Transverse colon (tissue), 4 donors: ENCODE measurements around the gene CYB5R4. TPM values are rescaled to one million over a fixed set of nuclear protein-coding genes. Genes with fewer than 3 reads are reported as not detected.
"Not testable (repeated sequence)": the region's sequence is repeated elsewhere in the genome, so short reads cannot be mapped to it uniquely, and the experiment has no call there.

ENCODE experiments used
- DNase-seq: peaks from one replicate; pipeline ENCODE4 v3.0.0-alpha.2; 2019
- H3K27ac ChIP-seq, 4 donors: fragments of 200-600 bp; sonication (generic); 2 replicates each; pipeline ENCODE4 v1.5.1; 2016 to 2018; ENCODE audit warnings: inconsistent platforms in 4 of 4
- H3K27me3 ChIP-seq: fragments of 200-600 bp; sonication (generic); 2 replicates; pipeline ENCODE4 v1.5.1; 2017; ENCODE audit warnings: inconsistent platforms
- H3K36me3 ChIP-seq, 4 donors: fragments of 200-600 bp; sonication (generic); 2 replicates each; pipeline ENCODE4 v1.5.1; 2017 to 2019; ENCODE audit warnings: inconsistent platforms in 4 of 4
- H3K4me1 ChIP-seq, 4 donors: fragments of 200-600 bp; sonication (generic); 2 replicates each; pipeline ENCODE4 v1.5.1; 2017 to 2020; ENCODE audit warnings: inconsistent platforms in 4 of 4
- H3K4me3 ChIP-seq, 4 donors: fragments of 200-600 bp; sonication (generic); 1 replicate in 1 of 4; 2 replicates in 3 of 4; pipeline versions ENCODE4 v1.5.1 to v1.6.1; 2017 to 2019; ENCODE audit warnings: inconsistent platforms in 4 of 4
- H3K9me3 ChIP-seq, 2 donors: fragments of 200-600 bp; sonication (generic); 2 replicates each; pipeline ENCODE4 v1.5.1; 2017 to 2019; ENCODE audit warnings: inconsistent platforms in 2 of 2
- CTCF ChIP-seq, 5 experiments: fragments of 200-600 bp in 3 of 5; fragments of 450-650 bp in 2 of 5; sonication (generic) in 3 of 5; IDR thresholded peaks; 1 replicate in 2 of 5; 2 replicates in 3 of 5; pipeline ENCODE4 v1.5.1; 2016 to 2017; ENCODE audit warnings: antibody characterized with exemption in 5 of 5, inconsistent platforms in 3 of 5, mild to moderate bottlenecking in 2 of 5, moderate library complexity in 1 of 5
- EP300 ChIP-seq: sonication (generic); formaldehyde crosslinking; IDR thresholded peaks from one replicate; pipeline ENCODE4 v1.6.1; 2017; ENCODE audit warnings: antibody characterized with exemption, low read depth
- POLR2A ChIP-seq: fragments of 450-650 bp; IDR thresholded peaks from one replicate; pipeline ENCODE4 v1.6.1; 2016; ENCODE audit warnings: antibody characterized with exemption, mild to moderate bottlenecking, moderate library complexity
- POLR2AphosphoS5 ChIP-seq, 3 donors: sonication (generic); formaldehyde crosslinking; IDR thresholded peaks; one replicate each; pipeline ENCODE4 v1.6.1; 2016; ENCODE audit warnings: antibody characterized with exemption in 3 of 3
- WGBS, 2 donors: methylation state at CpG; one replicate each; pipeline ENCODE4 v1.1.5; 2018; ENCODE audit warnings: low coverage in 1 of 2; 5-methylcytosine and 5-hydroxymethylcytosine counted together
- in situ Hi-C, 4 donors: fragments of 200-750 bp; cut with MboI; loops; one replicate each; pipeline versions ENCODE4 v1.15.0 to v1.15.1; 2017; ENCODE audit warnings: low sequenced_read_pairs in 3 of 4, low pct_ligation_motif_present in 1 of 4, low pct_unique_long_range_greater_than_20kb in 1 of 4
- intact Hi-C: fragments of 100-400 bp; cut with DNase I; formaldehyde crosslinking; loops from one replicate; pipeline ENCODE4 v1.15.1; 2023; ENCODE audit warnings: low total_unique reads
- total RNA-seq, 4 donors: library from RNA; depleted of rRNA; stranded (reverse); fragments of >200 nt; gene quantifications; one replicate each; pipeline ENCODE4 v1.1.0, GENCODE V29; 2016

The CYB5R4 gene
- total RNA-seq, 4 donors from 2014 or later, result 6.0 to 10.5 (median 8.4) TPM

- Histone ChIP-seq H3K9me3 (peaks cover 7 to 18% of the 10 kb centered on the region in 2 donors), H3K4me3 (no peak overlapping the region), H3K36me3 (no peaks in the 10 kb centered on the region), H3K27me3 (no peaks in the 10 kb centered on the region), H3K4me1 (no peaks in the 10 kb centered on the region), H3K27ac (no peak overlapping the region)
- no peak for TF ChIP-seq CTCF (IDR thresholded peaks at IDR 0.05)
- TF ChIP-seq POLR2AphosphoS5 (IDR thresholded peaks at IDR 0.05), result no peak
- no peak for TF ChIP-seq EP300
- no peak for TF ChIP-seq POLR2A
- in situ Hi-C loops (no loop called here), intact Hi-C loops (no loop called here)
- 95 to 100% methylated on average over 1 of the region's 1 CpG for WGBS, 2 donors
- DNase-seq, result no peak
Observed at GRCh38 chr6:83901624-83902023, 42.1 kb downstream of the CYB5R4 start.

GRCh38 chr6:83904395-83904794 lies 44.9 kb downstream of the CYB5R4 start:
- no peak overlapping the region for H3K27ac ChIP-seq
- 90 to 95% methylated on average over 4 of the region's 4 CpGs for WGBS, 2 donors
- no peak for TF ChIP-seq CTCF (IDR thresholded peaks at IDR 0.05)
- TF ChIP-seq POLR2A, result no peak
- TF ChIP-seq POLR2AphosphoS5 (IDR thresholded peaks at IDR 0.05), result no peak
- TF ChIP-seq EP300, result no peak
- no peaks in the 10 kb centered on the region for H3K4me1 ChIP-seq
- no peaks in the 10 kb centered on the region for H3K27me3 ChIP-seq
- peaks cover 7 to 18% of the 10 kb centered on the region in 2 donors for H3K9me3 ChIP-seq
- in situ Hi-C loops (no loop called here), intact Hi-C loops (no loop called here)
- no peaks in the 10 kb centered on the region for H3K36me3 ChIP-seq
- no peak overlapping the region for H3K4me3 ChIP-seq
- DNase-seq, result no peak

GRCh38 chr6:83905648-83906047 lies 46.2 kb downstream of the CYB5R4 start:
- 98% methylated on average over 4 of the region's 4 CpGs; no CpG with 5 or more reads in 1 of the 2 donors for WGBS, 2 donors
- no peak for DNase-seq
- TF ChIP-seq CTCF (IDR thresholded peaks at IDR 0.05) (no peak), POLR2AphosphoS5 (IDR thresholded peaks at IDR 0.05) (no peak), POLR2A (no peak), EP300 (no peak)

GRCh38 chr6:83907623-83908390 lies 48.3 kb downstream of the CYB5R4 start:
- H3K27me3 ChIP-seq, H3K4me1 ChIP-seq, H3K4me3 ChIP-seq, H3K27ac ChIP-seq, H3K9me3 ChIP-seq, intact Hi-C loops, DNase-seq, H3K36me3 ChIP-seq, in situ Hi-C loops: not testable (repeated sequence)
- WGBS, 2 donors, result 80 to 92% methylated on average over 5 of the region's 5 CpGs

More at GRCh38 chr6:83905648-83906047, 46.2 kb downstream of the CYB5R4 start:
- Histone ChIP-seq H3K4me1 (no peaks in the 10 kb centered on the region), H3K4me3 (no peak overlapping the region), H3K27me3 (no peaks in the 10 kb centered on the region), H3K9me3 (peaks cover 7 to 18% of the 10 kb centered on the region in 2 donors), H3K27ac (no peak overlapping the region), H3K36me3 (no peaks in the 10 kb centered on the region)
- intact Hi-C loops (no loop called here), in situ Hi-C loops (no loop called here)
